HL-60 (cell line): ENCODE results near the gene LAPTM5.
A peak's percentile ranks its signal among the peaks of the same experiment; 100 is the strongest.

Source experiments
- DNase-seq, 2 experiments: peaks; one replicate each; pipeline ENCODE4 v3.0.0-alpha.2; 2010 to 2020; ENCODE audit warnings: low read depth in 1 of 2, low spot score in 1 of 2
- H3K27ac ChIP-seq: fragments of 250-450 bp; sonication (Bioruptor Pico); replicated peaks from 2 replicates; pipeline ENCODE4 v1.5.1; 2020; ENCODE audit warnings: mild to moderate bottlenecking, moderate library complexity
- H3K27me3 ChIP-seq: fragments of 250-450 bp; sonication (Bioruptor Pico); 2 replicates; pipeline ENCODE4 v1.5.1; 2021; ENCODE audit warnings: mild to moderate bottlenecking, moderate library complexity; ENCODE audit not compliant: insufficient read depth, poor library complexity, severe bottlenecking
- H3K4me3 ChIP-seq: replicated peaks from 2 replicates; pipeline ENCODE4 v1.5.1; 2011; ENCODE audit warnings: mild to moderate bottlenecking, control low read depth, low read length; ENCODE audit not compliant: insufficient read depth
- CTCF ChIP-seq: IDR thresholded peaks from one replicate; pipeline ENCODE4 v1.5.1; 2011; ENCODE audit warnings: low read length, control low read depth, inconsistent platforms; ENCODE audit not compliant: insufficient read depth
- GABPA ChIP-seq: IDR thresholded peaks from 2 replicates; pipeline ENCODE4 v1.6.1; 2012; ENCODE audit warnings: low read depth
- POLR2AphosphoS5 ChIP-seq: IDR thresholded peaks from 2 replicates; pipeline ENCODE4 v1.6.1; 2012; ENCODE audit warnings: low read depth
- REST ChIP-seq: IDR thresholded peaks from 2 replicates; pipeline ENCODE4 v1.6.1; 2012; ENCODE audit warnings: low read depth; ENCODE audit not compliant: insufficient replicate concordance
- SPI1 ChIP-seq: IDR thresholded peaks from 2 replicates; pipeline ENCODE4 v1.6.1; 2012; ENCODE audit warnings: low read depth, mild to moderate bottlenecking, borderline replicate concordance

LAPTM5 gene

GRCh38 chr1:30749691-30750583, 7.6 kb downstream of the LAPTM5 start:
- Histone ChIP-seq H3K4me3 (no peak overlapping the region), H3K27ac (no peak overlapping the region)

GRCh38 chr1:30748699-30749401, 8.7 kb downstream of the LAPTM5 start:
- TF ChIP-seq CTCF (no peak), REST (no peak), SPI1 (no peak), POLR2AphosphoS5 (no peak), GABPA (no peak)
- H3K27ac ChIP-seq: no peak overlapping the region
- H3K27me3 ChIP-seq: no peaks in the 10 kb centered on the region
- no peak overlapping the region for H3K4me3 ChIP-seq
- DNase-seq: peak; percentile 20 to 75

More at GRCh38 chr1:30749691-30750583, 7.6 kb downstream of the LAPTM5 start:
- no peak for TF ChIP-seq POLR2AphosphoS5
- H3K27me3 ChIP-seq: no peaks in the 10 kb centered on the region
- peak in 1 of 2 experiments; percentile 21 for DNase-seq

GRCh38 chr1:30748098-30748698, 9.4 kb downstream of the LAPTM5 start:
- TF ChIP-seq REST (no peak), GABPA (no peak)
- Histone ChIP-seq H3K27me3 (no peaks in the 10 kb centered on the region), H3K27ac (no peak overlapping the region), H3K4me3 (no peak overlapping the region)
- DNase-seq: no peak

GRCh38 chr1:30747033-30748008, 10.3 kb downstream of the LAPTM5 start:
- no peak overlapping the region for H3K4me3 ChIP-seq
- H3K27me3 ChIP-seq: no peaks in the 10 kb centered on the region
- H3K27ac ChIP-seq: no peak overlapping the region
- DNase-seq: no peak
- TF ChIP-seq GABPA: no peak
- TF ChIP-seq SPI1: no peak
- TF ChIP-seq REST: no peak
- TF ChIP-seq POLR2AphosphoS5: no peak
- TF ChIP-seq CTCF: no peak
